Prostate gland (tissue), 2 donors: ENCODE measurements around the gene DOK3.

Source experiments
- POLR2A ChIP-seq: fragments of 450-650 bp; IDR thresholded peaks from one replicate; pipeline ENCODE4 v1.6.1; 2016; ENCODE audit warnings: antibody characterized with exemption, mild to moderate bottlenecking
- POLR2AphosphoS5 ChIP-seq: sonication (generic); formaldehyde crosslinking; IDR thresholded peaks from one replicate; pipeline ENCODE4 v1.6.1; 2017; ENCODE audit warnings: antibody characterized with exemption
- TF ChIP-seq, protein P1 (sequence below), 4 experiments: fragments of 200-600 bp in 2 of 4; fragments of 450-650 bp in 2 of 4; sonication (generic) in 2 of 4; IDR thresholded peaks; 1 replicate in 3 of 4; 2 replicates in 1 of 4; pipeline ENCODE4 v1.5.1; 2016 to 2019; ENCODE audit warnings: antibody characterized with exemption in 4 of 4, mild to moderate bottlenecking in 2 of 4, moderate library complexity in 2 of 4

DNA sequence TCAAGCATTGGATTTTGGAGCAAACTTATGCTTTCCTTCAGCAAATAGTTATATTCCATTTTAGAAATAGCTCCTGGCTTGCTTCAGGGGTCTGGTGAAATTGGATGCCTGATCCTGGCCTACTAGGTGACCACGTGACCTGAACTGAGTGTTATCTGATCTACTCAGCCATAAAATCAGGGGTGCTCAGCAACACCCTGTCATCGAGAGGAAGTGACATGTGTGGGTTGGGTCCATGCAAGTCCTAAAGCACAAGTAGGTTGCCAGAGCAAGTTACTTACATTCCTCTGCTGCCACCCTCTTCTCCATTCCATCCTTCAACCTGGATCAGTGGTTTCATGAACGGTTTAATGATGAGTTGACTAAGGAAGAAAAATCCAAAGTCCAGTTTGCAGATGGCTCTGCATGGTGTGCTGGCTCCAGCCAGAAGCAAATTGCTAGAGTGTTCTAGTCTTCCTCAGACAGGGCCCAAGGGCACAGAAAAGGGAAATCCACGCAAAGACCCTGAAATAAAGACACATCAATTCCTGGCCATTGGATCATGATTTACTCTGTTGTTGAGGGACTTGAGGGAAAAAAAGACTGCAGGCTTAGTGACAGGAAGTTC is 47.5 kb upstream of the DOK3 start:
- TF ChIP-seq POLR2A (no peak), POLR2AphosphoS5 (peak; percentile 48)
- TF ChIP-seq, protein P1, sequence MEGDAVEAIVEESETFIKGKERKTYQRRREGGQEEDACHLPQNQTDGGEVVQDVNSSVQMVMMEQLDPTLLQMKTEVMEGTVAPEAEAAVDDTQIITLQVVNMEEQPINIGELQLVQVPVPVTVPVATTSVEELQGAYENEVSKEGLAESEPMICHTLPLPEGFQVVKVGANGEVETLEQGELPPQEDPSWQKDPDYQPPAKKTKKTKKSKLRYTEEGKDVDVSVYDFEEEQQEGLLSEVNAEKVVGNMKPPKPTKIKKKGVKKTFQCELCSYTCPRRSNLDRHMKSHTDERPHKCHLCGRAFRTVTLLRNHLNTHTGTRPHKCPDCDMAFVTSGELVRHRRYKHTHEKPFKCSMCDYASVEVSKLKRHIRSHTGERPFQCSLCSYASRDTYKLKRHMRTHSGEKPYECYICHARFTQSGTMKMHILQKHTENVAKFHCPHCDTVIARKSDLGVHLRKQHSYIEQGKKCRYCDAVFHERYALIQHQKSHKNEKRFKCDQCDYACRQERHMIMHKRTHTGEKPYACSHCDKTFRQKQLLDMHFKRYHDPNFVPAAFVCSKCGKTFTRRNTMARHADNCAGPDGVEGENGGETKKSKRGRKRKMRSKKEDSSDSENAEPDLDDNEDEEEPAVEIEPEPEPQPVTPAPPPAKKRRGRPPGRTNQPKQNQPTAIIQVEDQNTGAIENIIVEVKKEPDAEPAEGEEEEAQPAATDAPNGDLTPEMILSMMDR (IDR thresholded peaks at IDR 0.05): no peak
